HG02981 (cell line): Measurements from ENCODE around the gene PBXIP1.

Experiments
- ATAC-seq: cut with Tn5 transposase; IDR thresholded peaks from one replicate; pipeline ENCODE4 v1.9.1; 2021; ENCODE audit warnings: mild to moderate bottlenecking, moderate library complexity; ENCODE audit not compliant: unreplicated experiment

PBXIP1 gene

DNA sequence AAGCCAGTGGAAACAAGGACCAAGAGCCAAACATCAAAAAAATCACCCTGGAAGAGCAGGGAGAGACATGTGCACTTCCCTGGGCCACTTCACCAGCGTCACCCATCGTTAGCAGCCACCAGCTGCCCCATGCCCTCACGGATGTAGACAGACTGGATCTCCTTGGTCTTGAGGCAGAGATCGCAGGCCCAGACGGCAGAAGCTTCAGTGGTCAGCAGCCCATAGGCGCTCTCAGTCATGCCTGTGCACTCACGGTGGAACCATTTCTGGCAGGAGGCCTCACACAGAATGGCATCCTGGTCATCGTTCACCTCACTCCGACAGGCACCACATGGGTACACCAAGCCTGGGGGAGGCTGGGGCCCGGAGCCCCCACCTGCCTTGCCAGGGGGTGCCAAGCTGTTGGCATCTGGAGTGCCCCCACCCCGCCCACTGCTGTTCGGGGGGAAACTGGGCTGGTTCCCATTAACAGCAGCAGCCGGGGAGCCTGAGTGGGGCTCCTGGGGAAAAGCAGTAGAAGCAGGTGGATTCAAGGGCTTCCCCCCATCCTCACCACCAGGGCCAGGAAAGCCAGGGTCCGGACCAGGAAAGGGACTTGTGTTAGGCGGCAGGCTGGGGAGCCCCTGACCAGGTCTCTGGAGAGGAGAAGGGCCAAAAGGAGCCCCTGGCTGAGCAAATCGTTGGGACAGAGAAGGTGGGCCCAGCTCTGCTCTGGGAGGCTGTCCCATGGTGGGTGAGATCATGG lies 3.0 kb upstream of the PBXIP1 start:
- no peak for ATAC-seq

DNA sequence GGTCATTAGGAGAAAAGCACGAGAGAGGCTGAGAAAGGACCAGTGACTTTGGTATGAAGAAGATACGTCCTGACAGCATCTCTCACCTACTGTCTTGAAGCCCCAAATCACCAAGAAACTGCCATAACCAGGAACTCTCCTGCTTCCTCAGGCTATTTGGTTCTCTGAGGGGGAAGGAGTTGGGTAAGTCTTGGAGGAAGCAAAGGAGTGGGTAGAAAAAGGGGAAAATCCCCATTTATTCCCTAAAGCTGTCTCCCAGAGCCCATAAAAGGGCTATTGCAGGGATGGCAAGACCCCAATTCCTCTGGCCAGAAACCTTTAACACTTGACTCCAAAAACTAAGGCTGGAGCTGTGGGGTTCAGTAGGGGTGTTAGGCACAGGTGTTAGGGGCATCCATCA lies 2.1 kb upstream of the PBXIP1 start:
- no peak for ATAC-seq

DNA sequence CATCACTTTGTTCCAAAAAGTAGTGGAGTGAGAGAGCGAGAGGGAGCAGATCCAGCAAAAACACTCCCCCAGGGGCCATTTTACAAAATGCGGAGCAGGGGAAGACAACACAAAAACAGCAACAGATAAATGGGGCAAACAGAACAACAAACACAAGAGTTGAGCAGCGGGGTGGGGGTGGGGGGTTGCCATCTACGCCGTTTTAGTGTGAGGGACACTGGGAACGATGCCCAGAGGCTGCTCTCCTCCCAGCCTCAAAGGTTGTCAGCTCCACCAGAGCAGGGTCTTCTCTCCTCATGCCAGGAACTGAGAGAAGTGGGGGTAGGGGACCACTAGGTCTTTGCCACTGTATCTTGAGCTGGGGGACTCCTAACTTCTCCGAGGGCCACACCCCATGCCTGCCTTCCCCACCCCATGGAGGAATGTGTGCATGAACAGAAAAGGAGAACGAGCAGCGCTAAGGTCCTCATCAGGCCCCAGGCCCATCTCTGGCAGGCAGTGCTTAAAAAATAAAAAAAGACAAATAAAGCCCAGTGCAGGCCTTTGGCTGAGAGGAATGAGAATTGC lies 1.3 kb upstream of the PBXIP1 start:
- ATAC-seq = no peak

DNA sequence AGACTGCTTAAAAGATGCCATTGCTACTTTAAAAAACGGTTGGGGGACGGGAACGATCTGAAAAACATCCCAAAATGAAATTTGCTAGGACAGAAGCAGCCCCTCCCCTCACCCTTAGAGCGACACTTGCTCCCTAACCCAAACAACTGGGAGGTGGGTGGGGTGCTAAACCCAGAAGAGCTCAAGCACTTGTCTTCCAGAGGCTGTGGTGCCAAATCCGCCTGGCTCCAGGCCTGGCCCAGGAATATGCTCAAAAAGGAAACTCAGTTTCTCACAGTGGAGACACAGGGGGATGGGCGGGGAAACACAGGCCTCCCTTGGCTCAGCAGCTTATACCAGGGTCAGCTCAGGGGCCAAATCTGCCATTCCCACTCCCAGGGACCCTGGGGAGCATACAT lies 644 bp upstream of the PBXIP1 start:
- no peak for ATAC-seq

DNA sequence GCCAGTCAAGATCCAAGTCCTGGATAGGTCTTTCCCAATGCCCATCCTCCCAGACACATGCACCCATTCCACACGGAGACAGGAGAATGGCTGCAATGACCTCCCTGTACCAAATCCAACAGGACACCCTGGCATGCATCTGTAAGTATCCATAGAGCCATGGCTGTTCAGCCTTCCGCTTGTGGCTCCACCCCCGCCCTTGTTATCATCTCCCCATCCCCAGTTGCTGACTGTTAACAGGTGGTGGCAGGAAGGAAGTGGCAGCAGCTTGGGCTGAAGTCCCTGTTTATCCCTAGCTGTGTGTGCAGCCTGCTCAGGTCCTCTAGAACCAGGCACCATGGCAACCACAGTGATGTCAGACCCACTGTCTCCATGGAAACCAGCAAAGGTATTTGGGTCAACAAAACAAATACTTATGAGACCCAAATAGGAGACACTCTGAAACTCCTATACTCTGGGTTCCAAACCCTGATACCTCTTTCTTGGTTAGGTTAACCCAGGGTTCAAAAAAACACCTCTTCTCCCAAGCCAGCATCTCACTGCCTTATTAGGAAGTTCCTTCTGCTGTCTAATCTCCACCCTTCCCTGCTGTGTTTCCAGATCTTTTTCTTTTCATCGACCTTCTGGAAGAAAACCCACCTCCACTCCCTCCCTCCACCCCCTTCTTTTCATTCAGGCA lies 721 bp downstream of the PBXIP1 start:
- ATAC-seq = peak; percentile 57

DNA sequence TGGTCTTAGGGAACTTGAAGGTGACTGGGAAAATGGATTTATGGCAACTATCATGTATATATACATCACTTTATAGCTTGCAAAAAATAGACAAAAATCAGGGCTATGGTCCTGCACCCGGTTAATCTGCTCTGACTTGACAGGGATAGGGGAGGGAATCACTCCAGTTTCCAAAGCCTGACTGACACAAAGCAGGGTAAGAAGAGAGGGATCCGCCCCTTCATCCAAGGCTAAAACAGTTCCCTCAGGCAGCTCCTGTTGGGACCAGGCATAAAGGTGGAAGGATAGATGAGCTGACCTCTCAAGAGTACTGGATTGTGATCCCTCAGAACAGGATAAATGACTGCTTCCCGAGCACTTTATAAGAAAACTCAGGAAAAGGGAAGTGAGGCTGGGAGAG lies 1.4 kb downstream of the PBXIP1 start:
- no peak for ATAC-seq

DNA sequence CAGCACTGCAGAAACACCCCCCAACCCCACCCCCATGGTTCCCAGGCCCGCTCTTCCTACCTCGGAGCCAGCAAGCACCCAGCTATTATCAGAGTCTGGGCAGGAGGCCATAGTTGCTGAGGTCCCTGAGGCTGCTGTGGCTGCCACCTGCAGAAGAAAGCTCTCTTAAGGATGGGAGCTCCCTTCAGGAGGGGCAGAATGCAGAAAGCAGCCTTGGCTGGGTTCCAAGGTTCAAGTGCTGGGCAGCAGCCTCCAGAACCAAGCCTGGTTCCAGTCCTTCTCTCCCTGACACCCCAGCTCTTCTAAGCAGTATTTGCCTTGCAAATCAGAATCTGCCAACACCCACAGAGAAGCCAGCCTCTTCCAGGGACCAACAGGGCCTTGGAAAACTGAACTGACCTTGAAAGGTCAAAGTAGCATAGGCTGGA lies 2.3 kb downstream of the PBXIP1 start:
- no peak for ATAC-seq

DNA sequence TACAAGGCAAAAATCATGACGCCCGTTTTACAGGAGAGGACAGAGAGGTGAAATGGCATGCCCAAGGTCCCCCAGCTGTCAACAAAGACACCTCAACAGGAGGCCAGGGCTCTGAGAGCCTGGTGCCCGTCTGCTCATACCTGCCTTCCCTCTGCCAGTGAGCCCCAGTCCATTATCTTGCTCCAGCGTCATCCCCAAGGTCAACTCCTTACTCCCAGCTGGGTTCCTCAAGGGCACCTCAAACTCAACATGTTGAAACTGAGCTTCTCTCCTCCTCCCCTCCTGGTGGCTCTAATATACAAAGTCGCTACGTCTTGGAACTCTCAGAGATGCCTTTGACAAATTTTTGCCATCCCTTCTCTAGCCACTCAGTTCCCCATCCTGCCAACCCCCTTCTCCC lies 3.2 kb downstream of the PBXIP1 start:
- ATAC-seq = no peak

DNA sequence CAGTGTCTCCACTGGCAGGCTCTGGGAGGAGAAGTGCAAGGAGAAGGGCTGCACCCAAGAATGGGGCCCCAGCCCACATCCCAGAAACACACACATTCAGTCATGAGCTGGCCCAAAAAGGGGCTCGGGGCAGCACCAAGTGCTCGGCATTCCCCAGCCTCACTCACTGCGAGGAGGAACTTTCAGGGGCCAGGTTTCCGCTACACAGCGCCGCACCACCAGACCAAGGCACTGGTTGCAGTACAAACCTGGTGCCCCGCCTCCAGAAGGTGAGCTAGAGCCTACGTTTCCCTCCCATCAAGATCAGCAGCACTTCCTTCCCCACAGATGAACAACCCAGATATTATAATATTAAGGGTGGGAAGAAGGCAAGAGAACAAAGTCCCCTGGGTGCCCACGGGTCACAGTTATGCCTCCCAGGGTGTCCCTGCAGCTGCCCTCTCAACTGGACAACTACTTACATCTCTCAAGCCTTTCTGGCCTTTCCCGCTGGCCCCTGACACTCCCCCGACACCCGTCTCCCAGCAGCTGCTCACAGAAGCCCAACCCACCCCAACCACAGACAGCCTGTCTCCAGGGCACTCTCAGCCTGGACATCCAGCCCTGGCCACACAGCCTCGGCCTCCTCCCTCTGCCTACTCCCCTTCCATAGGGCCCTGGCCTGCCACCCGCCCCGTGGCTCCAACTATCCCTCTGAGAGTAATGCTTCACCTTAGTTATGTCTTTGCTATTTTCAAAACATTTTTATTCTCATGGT lies 3.8 kb downstream of the PBXIP1 start:
- no peak for ATAC-seq

DNA sequence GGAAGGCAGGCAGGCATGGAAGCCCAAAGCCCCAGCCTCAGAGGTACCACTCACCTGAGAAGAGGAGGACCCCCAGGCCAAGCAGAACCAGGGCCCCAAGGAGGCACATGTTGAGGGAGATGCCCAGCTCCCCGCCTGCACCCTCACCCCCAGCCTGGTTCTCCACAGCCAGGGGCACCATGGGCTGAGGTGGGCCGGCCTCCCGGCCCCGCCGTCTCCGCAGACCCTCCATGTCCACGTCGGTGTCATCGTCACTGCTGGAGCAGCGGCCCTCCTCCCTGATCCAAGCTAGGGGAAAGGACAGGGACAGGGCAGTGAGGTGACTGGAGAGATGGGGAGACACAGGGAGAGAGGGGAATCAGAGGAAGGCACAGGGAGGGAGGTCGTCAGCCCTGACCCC lies 7.8 kb downstream of the PBXIP1 start:
- no peak for ATAC-seq

DNA sequence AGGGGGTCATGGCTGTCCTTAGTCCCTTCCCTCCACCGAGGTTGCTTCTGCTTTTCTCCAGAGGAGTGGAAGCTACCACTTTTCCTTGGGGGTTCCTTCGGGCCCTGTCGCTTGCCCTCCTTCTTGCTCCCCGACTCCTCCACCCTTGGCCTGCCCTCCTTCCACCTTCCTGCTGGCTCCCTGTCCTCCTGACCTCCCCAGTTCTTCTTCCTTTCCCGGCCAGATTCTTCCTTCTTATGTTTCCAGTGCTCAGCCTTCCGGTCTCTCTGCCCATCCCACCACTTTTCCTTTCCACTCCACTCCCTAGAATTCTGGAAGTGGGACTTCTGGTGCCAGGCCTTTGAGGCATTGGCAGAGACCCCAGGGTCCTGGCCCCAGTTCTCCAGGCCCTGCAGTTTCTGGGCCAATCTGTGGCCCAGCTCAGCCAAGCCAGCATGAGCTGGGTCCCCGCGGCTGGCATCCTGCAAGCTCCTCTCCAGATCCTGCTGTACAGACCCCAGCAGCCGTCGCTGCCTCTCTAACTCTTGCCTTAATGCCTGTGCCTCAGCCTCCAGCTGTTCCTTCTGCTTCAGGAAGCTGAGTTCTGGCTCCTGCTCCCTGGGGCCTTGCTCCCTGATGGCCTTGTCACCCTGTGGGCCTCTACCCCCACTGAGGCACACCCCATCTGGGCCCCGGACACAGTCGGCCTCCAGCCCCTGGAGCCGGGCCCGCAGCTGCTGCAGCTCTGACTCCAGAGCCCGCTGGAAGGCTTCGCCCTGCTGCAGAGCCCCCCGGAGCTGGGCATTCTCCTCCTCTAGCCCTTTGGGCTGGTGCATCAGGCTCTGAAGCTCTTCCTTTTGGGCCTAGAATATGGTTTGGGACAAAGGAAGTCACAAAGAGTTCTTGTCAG lies 9.7 kb downstream of the PBXIP1 start:
- ATAC-seq = no peak

DNA sequence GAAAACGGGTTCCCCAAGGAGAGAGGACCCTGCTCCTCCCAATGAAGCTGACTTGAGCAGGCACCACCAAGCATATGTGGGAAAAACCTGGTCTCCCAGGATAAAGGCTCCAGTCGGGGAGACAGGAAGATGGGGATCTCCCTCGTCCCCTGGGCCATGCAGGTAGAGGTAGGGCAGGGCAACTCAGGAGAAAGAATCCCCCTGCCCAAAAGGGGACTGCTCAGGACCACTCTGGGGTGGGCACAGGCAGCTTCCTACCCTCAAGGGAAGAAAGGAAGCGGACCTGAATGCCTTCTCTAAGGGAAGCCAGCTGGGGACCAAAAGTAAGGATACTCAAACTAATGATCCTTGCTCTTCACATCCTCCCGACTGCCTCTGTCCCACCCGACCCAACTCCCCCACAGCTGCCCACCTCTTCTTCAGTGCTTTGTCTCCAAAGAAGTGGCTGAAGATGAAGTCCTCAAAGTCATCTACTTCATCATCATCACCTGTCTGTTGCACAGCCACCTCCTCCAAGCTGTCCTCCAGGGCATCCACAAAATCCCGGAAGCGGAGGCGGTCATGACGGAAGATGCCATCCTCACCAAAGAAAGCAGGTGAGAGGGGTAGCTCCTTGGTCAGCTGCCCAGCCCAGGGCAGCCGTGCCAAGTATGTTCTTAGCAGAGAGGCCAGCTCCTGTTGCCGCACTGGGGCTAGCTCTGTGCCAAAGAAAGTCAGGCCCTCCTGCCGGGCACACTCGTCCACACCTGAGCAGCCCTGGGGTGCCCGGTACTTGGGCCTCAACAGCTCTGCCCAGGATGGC lies 10.5 kb downstream of the PBXIP1 start:
- ATAC-seq = no peak

DNA sequence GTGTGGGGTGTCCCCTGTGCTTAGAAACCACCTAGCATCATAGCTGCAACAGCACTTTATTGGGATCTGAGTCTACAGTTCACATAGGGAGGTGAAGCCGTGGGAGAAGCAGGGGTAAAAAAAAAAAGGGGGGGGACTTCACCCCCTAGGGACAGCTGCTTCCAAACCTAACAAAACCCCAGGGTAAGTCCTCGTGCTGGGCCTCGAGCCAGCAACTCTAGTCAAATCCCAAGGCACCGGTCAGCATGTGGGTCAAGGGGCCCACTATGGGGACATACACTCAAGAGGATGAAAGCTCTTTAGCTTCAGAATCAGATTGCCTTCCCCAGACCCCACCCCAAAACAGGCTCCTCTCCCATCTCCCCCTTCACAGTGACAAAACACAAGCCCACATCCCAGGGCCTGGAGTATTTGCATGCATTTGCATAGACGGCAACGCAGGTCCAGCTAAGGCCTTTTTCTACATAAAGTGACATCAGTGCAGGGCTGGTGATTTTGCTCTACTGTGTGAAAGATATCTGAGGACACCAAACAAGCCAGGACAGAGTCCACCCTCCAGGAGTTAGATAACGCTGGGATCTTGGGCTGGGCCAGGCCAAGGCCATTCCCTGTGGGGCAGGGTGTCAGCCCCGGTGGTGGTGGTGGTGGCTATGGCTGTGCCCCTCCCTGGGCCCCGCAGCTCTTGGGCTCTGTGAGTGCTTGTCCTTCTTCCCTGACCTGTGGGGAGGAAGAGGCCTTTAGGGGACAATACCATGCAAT lies 11.3 kb downstream of the PBXIP1 start:
- no peak for ATAC-seq

DNA sequence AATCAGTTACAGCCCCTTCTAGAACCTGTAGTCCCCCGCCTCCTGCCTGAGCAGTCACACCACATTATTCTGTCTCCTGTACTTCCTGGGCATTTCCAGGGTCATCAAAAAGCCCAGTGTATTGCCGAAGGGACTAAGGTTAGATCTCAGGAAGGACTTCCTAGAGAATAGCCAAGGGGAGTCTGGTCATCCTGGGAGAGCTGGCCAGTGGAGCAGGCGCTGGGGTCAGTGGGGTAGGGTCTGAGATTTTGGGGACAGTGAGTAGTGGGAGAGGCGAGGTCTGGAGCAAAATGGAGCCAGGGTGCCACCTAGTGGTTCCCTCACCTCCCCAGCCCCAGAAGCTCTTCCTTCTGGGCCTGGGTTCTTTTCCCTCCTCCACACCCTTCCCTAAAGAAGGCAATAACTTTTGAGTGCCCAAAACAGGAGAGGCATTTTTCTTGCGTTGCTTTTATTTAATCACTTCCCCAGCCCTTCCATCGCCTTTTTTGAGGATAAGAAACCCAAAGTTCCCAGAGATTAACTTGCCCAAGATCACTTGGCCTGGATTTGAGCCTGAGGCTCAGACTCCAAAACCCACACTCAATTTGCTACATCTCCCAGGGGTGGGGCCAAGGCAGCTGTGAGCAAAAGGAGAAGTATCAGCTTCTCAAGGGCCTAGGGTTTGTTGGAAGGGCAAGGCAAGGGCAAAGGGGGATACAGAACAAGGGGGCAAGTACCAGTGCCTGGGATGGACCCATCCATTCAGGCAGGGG lies 12.1 kb downstream of the PBXIP1 start:
- ATAC-seq = no peak

DNA sequence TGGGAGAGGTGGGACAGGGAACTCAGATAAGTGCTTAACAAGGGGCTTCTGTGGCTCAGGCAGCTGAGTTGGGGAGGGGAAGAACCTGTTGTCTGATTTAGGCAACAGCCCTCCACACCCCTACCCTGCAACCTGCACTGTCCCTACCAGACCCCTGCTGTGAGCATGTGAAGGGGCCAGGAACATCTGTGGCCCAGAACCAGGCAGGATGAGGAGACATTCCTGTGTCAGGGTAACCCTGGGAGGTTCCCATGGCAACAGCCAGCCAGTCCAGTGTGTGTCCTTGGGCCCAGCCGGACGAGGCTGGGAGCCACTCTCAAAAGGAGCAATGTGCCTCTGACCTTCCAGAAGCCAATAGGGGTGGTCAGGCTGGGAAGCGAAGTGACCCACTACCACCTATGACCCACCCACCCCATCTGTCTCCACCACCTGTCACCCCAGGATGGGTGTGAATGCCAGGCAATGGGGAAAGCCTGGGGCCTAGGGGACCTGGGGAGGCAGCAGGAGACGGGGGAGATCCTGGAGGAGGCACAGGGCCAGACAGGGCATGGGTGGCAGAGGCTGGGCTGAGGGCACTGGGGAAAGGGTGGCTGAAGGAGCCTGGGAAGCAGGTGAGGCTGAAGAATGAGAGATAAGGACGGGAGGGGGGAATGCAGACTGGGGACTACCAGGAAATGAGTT lies 14.4 kb downstream of the PBXIP1 start:
- no peak for ATAC-seq

DNA sequence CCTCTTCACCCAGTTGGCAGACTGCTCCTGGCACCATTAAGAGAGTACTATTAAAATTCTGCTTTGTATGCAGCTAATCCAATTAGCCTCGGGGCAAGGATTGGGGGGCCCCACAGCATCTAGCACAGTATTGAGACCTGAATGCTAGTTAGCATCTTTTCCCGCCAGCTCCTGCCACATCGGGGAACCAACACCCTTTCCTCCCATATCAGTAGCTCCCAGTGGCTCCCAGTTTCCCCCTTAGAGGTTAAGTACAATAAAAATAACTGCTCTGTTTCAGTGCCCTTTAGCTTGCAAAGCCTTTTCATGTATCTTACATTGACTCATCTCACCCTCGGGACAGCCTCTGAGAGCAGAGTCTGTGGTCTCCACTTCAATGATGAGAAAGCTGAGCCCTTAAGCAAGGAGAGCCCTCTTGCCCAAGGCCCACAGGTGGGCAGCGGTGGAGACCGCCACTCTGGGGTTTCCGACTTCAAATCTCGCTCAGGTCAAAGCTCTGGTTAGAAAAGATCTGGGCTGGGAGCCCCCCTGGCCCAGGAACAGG lies 15.2 kb downstream of the PBXIP1 start:
- no peak for ATAC-seq

DNA sequence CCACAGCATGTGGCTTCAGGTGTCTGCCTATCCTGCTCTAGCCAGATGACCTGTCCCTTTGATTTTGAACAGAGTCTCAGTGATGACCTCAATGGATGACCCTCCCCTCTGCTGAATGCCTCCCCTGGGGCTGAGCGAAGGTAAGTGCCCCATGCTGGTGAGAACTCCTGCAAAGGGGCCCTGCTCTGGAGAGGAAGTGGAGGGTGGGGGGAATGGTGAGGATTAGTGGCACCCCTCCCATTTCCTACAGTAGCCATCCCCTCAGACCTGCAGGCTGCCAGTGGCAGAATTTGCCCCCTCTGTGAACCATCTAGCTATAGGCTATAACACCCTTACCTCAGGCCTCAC lies 15.7 kb downstream of the PBXIP1 start:
- no peak for ATAC-seq
